Left renal cortex interstitium (tissue), 4 donors: ENCODE data around the gene ADPGK. TPM values are rescaled to one million over a fixed set of nuclear protein-coding genes. Genes with fewer than 3 reads are reported as not detected.
"Not testable (repeated sequence)": the region's sequence is repeated elsewhere in the genome, so short reads cannot be mapped to it uniquely, and the experiment has no call there.

Experiments used
- DNase-seq, 4 donors: peaks; one replicate each; pipeline ENCODE4 v3.0.0-alpha.2; 2013; ENCODE audit warnings: low read depth in 4 of 4, low spot score in 2 of 4, missing footprints in 1 of 4
- polyA plus RNA-seq, 4 donors: library from polyadenylated mRNA; unstranded; fragments of 120-200 nt; gene quantifications; one replicate each; pipeline ENCODE4 v1.2.1, GENCODE V29; 2013; ENCODE audit not compliant: insufficient read length in 4 of 4

ADPGK gene
- polyA plus RNA-seq, 4 donors = 50.3 to 67.1 (median 57.4) TPM

- DNase-seq = no peak
These were observed 29.5 kb downstream of the ADPGK start for GRCh38 chr15:72754096-72754495.

GRCh38 chr15:72751751-72752455 is 31.7 kb downstream of the ADPGK start:
- DNase-seq = no peak

GRCh38 chr15:72749700-72750099 is 33.9 kb downstream of the ADPGK start:
- no peak for DNase-seq

GRCh38 chr15:72740219-72740618 is 43.3 kb downstream of the ADPGK start:
- no peak for DNase-seq

- no peak for DNase-seq
These were observed 45.8 kb downstream of the ADPGK start for GRCh38 chr15:72737723-72738122.

GRCh38 chr15:72737061-72737460 is 46.5 kb downstream of the ADPGK start:
- DNase-seq = no peak

GRCh38 chr15:72735111-72735510 is 48.4 kb downstream of the ADPGK start:
- no peak for DNase-seq

- DNase-seq = no peak
These were observed 49.4 kb downstream of the ADPGK start for GRCh38 chr15:72733941-72734738.

- no peak for DNase-seq
These were observed 51.0 kb downstream of the ADPGK start for GRCh38 chr15:72732516-72732915.

GRCh38 chr15:72732086-72732485 is 51.5 kb downstream of the ADPGK start:
- DNase-seq = no peak

- no peak for DNase-seq
These were observed 54.7 kb downstream of the ADPGK start for GRCh38 chr15:72728821-72729220.

GRCh38 chr15:72728249-72728648 is 55.3 kb downstream of the ADPGK start:
- not testable (repeated sequence) for DNase-seq

- DNase-seq = no peak
These were observed 56.4 kb downstream of the ADPGK start for GRCh38 chr15:72727154-72727553.

- not testable (repeated sequence) for DNase-seq
These were observed 57.7 kb downstream of the ADPGK start for GRCh38 chr15:72725851-72726250.

- DNase-seq = no peak
These were observed 58.1 kb downstream of the ADPGK start for GRCh38 chr15:72725446-72725845.

GRCh38 chr15:72724028-72724427 is 59.5 kb downstream of the ADPGK start:
- DNase-seq = no peak

GRCh38 chr15:72722071-72722696 is 61.4 kb downstream of the ADPGK start:
- DNase-seq = peak; percentile 1 to 39 (median 12)

GRCh38 chr15:72708551-72709303 is 74.8 kb downstream of the ADPGK start:
- DNase-seq = not testable (repeated sequence)

- DNase-seq = no peak
These were observed 77.3 kb downstream of the ADPGK start for GRCh38 chr15:72706266-72706665.
